A549 (cell line): Measurements from ENCODE around the gene COG8.

ENCODE experiments used
- CTCF ChIP-seq: fragments of >200 bp; sonication (Bioruptor Twin); formaldehyde crosslinking; IDR thresholded peaks from 3 replicates; pipeline ENCODE4 v1.5.1; 2016
- POLR2A ChIP-seq: IDR thresholded peaks from 2 replicates; pipeline ENCODE4 v1.6.1; 2012; ENCODE audit warnings: mild to moderate bottlenecking, low read length
- RFX5 ChIP-seq: fragments of 450-650 bp; IDR thresholded peaks from 2 replicates; pipeline ENCODE4 v1.7.1; 2014; ENCODE audit warnings: antibody characterized with exemption, mild to moderate bottlenecking, moderate library complexity
- TF ChIP-seq, protein P1 (sequence below): fragments of 450-650 bp; IDR thresholded peaks from 2 replicates; pipeline ENCODE4 v1.6.1; 2014; ENCODE audit warnings: antibody characterized with exemption

- peak; percentile 91 for TF ChIP-seq CTCF
- TF ChIP-seq POLR2A: no peak
- no peak for TF ChIP-seq RFX5
- TF ChIP-seq, protein P1, sequence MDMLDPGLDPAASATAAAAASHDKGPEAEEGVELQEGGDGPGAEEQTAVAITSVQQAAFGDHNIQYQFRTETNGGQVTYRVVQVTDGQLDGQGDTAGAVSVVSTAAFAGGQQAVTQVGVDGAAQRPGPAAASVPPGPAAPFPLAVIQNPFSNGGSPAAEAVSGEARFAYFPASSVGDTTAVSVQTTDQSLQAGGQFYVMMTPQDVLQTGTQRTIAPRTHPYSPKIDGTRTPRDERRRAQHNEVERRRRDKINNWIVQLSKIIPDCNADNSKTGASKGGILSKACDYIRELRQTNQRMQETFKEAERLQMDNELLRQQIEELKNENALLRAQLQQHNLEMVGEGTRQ: no peak
Observed at GRCh38 chr16:69286941-69287713, 52.2 kb downstream of the COG8 start.
